M059J (cell line): ENCODE results near the gene COX8C. TPM values are rescaled to one million over a fixed set of nuclear protein-coding genes. Genes with fewer than 3 reads are reported as not detected.

ENCODE experiments used
- DNase-seq: peaks from one replicate; pipeline ENCODE4 v3.0.0-alpha.2; 2012; ENCODE audit warnings: low read depth
- total RNA-seq: library from RNA; depleted of rRNA; stranded (reverse); fragments of >200 nt; shearing (Covaris generic); gene quantifications from 2 replicates; pipeline ENCODE4 v1.2.3, GENCODE V29; 2014

The COX8C gene
- total RNA-seq, 1 experiment from 2014 or later: not detected

GRCh38 chr14:93320489-93320888 lies 26.5 kb upstream of the COX8C start:
- DNase-seq: no peak

- DNase-seq: no peak
These were observed 23.9 kb upstream of the COX8C start for GRCh38 chr14:93322929-93323599.

GRCh38 chr14:93323600-93324174 lies 23.3 kb upstream of the COX8C start:
- DNase-seq: no peak

GRCh38 chr14:93326196-93326595 lies 20.8 kb upstream of the COX8C start:
- DNase-seq: no peak

- no peak for DNase-seq
These were observed 18.4 kb upstream of the COX8C start for GRCh38 chr14:93328546-93328945.

GRCh38 chr14:93329965-93330608 lies 16.9 kb upstream of the COX8C start:
- no peak for DNase-seq

GRCh38 chr14:93330609-93331000 lies 16.4 kb upstream of the COX8C start:
- DNase-seq: no peak

GRCh38 chr14:93331002-93331727 lies 15.8 kb upstream of the COX8C start:
- DNase-seq: no peak

- DNase-seq: peak; percentile 6
These were observed 15.1 kb upstream of the COX8C start for GRCh38 chr14:93331728-93332396.

- peak; percentile 43 for DNase-seq
These were observed 14.6 kb upstream of the COX8C start for GRCh38 chr14:93332397-93332852.

GRCh38 chr14:93332853-93333630 lies 13.9 kb upstream of the COX8C start, which contains the start of gene BTBD7:
Gene BTBD7, minus strand, starts transcription at chr14:93333036. Its CDS starts 36,985 bp downstream, at chr14:93296051.
- DNase-seq: peak; percentile 89

- DNase-seq: no peak
These were observed 13.3 kb upstream of the COX8C start for GRCh38 chr14:93333631-93334103.

GRCh38 chr14:93337143-93337753 lies 9.7 kb upstream of the COX8C start:
- no peak for DNase-seq

- DNase-seq: no peak
These were observed 9.1 kb upstream of the COX8C start for GRCh38 chr14:93337884-93338283.

- no peak for DNase-seq
These were observed 3.7 kb upstream of the COX8C start for GRCh38 chr14:93343266-93343665.

GRCh38 chr14:93343797-93344196 lies 3.2 kb upstream of the COX8C start:
- DNase-seq: no peak

GRCh38 chr14:93347850-93348249 lies 868 bp downstream of the COX8C start:
- no peak for DNase-seq

- no peak for DNase-seq
These were observed 1.3 kb downstream of the COX8C start for GRCh38 chr14:93348292-93348691.

- DNase-seq: peak; percentile 21
These were observed 7.9 kb downstream of the COX8C start for GRCh38 chr14:93354873-93355272.

- no peak for DNase-seq
These were observed 22.2 kb downstream of the COX8C start for GRCh38 chr14:93368996-93369712.
